HG02678 (cell line): ENCODE results near the gene OR2A2.

ENCODE experiments used
- ATAC-seq: cut with Tn5 transposase; IDR thresholded peaks from one replicate; pipeline ENCODE4 v1.9.1; 2021; ENCODE audit warnings: mild to moderate bottlenecking, moderate library complexity; ENCODE audit not compliant: unreplicated experiment

Gene OR2A2

GRCh38 chr7:144137501-144137900, 28.1 kb downstream of the OR2A2 start:
- ATAC-seq, result no peak

- no peak for ATAC-seq
Observed at GRCh38 chr7:144142187-144142586, 32.8 kb downstream of the OR2A2 start.

- no peak for ATAC-seq
Observed at GRCh38 chr7:144144426-144144825, 35.0 kb downstream of the OR2A2 start.

- no peak for ATAC-seq
Observed at GRCh38 chr7:144148224-144148827, 38.9 kb downstream of the OR2A2 start.

- ATAC-seq, result no peak
Observed at GRCh38 chr7:144158861-144159260, 49.5 kb downstream of the OR2A2 start.
